Endothelial cell of umbilical vein (primary cell): ENCODE data around the gene CD163L1.

Experiments used
- CTCF ChIP-seq, 2 donors: IDR thresholded peaks; 1 replicate in 1 of 2; 2 replicates in 1 of 2; pipeline ENCODE4 v1.5.1; 2011; ENCODE audit warnings: low read length in 2 of 2, mild to moderate bottlenecking in 2 of 2, moderate library complexity in 2 of 2, control low read depth in 1 of 2, inconsistent platforms in 1 of 2, low read depth in 1 of 2; ENCODE audit not compliant: insufficient read depth in 1 of 2; ENCODE audit errors: extremely low read depth in 1 of 2
- EZH2 ChIP-seq: IDR thresholded peaks from 2 replicates; pipeline ENCODE4 v1.6.1; 2012; ENCODE audit warnings: borderline replicate concordance, low read depth, mild to moderate bottlenecking, moderate library complexity, low read length, inconsistent platforms; ENCODE audit not compliant: severe bottlenecking
- FOS ChIP-seq: IDR thresholded peaks from 2 replicates; pipeline ENCODE4 v1.6.1; 2011; ENCODE audit warnings: mild to moderate bottlenecking, low read length, moderate library complexity, borderline replicate concordance; ENCODE audit not compliant: insufficient read depth
- GATA2 ChIP-seq: IDR thresholded peaks from 2 replicates; pipeline ENCODE4 v1.7.0; 2011; ENCODE audit warnings: low read depth, mild to moderate bottlenecking, moderate library complexity, mixed read lengths, low read length; ENCODE audit not compliant: insufficient read length, insufficient read depth
- JUN ChIP-seq: IDR thresholded peaks from 2 replicates; pipeline ENCODE4 v1.6.1; 2011; ENCODE audit warnings: borderline replicate concordance, low read depth; ENCODE audit not compliant: insufficient read length, insufficient read depth
- MAX ChIP-seq: IDR thresholded peaks from 2 replicates; pipeline ENCODE4 v1.6.1; 2011; ENCODE audit not compliant: insufficient read depth, insufficient read length
- MYC ChIP-seq: IDR thresholded peaks from one replicate; pipeline ENCODE4 v1.6.1; 2011; ENCODE audit warnings: mild to moderate bottlenecking, low read depth, low read length
- POLR2A ChIP-seq: IDR thresholded peaks from 2 replicates; pipeline ENCODE4 v1.6.1; 2012; ENCODE audit warnings: low read depth, mild to moderate bottlenecking, control low read depth, low read length
- POLR2AphosphoS5 ChIP-seq: IDR thresholded peaks from 2 replicates; pipeline ENCODE4 v1.6.1; 2012; ENCODE audit warnings: low read depth, mild to moderate bottlenecking, control low read depth, low read length, moderate library complexity; ENCODE audit not compliant: insufficient read depth

- TF ChIP-seq POLR2AphosphoS5, result no peak
- TF ChIP-seq POLR2A, result no peak
- no peak for TF ChIP-seq CTCF (IDR thresholded peaks at IDR 0.05; ENCODE audit: extremely low read depth in 1 of 2, insufficient read depth in 1 of 2, low read depth in 1 of 2, low read length in 2 of 2)
- TF ChIP-seq EZH2, result no peak
- no peak for TF ChIP-seq GATA2
- no peak for TF ChIP-seq JUN
- no peak for TF ChIP-seq MAX
- TF ChIP-seq FOS, result no peak
- TF ChIP-seq MYC, result no peak
Observed at GRCh38 chr12:7472060-7472459, 28.1 kb upstream of the CD163L1 start.
